GM19463 (cell line): Measurements from ENCODE around the gene TENT4A.
"Not testable (repeated sequence)": the region's sequence is repeated elsewhere in the genome, so short reads cannot be mapped to it uniquely, and the experiment has no call there.

Source experiments
- ATAC-seq: cut with Tn5 transposase; IDR thresholded peaks from one replicate; pipeline ENCODE4 v1.9.1; 2021; ENCODE audit warnings: mild to moderate bottlenecking, moderate library complexity; ENCODE audit not compliant: unreplicated experiment

The TENT4A gene

DNA sequence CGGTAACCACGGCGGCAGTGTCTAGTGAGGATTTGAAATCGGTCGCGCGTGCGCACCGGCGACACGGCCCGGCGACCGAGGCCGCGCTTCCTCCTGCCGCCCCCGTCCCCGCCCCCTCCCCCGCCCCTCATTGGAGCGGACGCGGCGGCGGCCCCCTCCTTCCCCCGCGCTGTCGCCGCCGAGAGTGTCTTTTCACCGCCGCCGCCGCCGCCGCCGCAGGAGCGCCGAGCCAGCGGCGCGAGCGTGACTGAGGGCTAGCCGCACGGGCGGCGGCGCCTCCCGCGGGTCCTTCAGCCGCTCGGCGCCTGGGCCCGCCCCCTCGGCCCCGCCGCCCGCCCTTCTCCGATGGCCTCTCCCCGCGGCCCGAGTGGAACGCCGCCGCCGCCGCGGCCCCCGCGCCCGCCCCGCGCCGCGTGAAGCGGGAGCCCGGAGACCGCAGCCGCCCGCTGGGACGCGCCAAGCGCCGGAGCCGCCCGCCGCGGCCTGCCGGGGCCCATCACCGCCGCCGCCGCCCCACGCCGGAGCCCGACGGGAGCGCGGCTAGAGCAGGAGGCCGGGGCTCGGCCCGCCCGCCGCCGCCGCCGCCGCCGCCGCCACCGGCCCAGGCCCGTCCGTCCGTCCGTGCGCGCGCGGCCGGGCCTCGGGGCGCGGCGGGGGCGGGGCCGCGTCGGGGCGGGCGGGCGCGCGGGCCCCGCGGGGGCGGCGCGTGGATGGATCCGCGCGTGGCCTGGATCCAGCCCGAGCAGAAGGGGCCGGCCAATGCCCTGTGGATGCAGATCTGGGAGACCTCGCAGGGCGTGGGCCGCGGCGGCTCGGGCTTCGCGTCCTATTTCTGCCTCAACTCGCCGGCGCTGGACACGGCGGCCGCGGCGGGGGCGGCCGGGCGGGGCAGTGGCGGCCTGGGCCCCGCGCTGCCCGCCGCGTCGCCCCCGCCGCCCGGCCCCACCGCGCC is at the start of gene TENT4A:
Gene TENT4A, plus strand, starts transcription at position 159 of the 952 bp plus-strand sequence. Its CDS starts 552 bp downstream, at position 711.
- peak; percentile 4 for ATAC-seq

DNA sequence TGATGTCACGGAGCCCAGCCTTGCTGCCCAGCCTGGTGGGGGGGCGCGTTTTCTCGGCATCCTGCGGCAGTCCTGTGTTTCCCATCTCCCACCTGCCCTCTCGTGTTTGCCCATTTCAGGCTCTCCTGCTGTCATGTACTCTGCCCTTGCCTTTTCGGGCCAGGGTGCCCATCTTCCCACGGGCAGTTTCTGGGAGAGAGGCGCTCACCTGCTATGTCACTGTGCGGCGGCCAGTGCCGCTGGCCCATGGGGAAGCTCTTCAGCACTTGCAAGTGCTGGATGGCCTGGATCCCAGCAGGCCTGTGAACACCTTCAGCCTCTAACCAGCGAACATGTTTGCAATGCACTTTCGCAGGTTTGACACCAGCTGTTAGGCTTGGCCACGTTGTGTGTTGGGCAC is 46.5 kb upstream of the TENT4A start:
- ATAC-seq, result no peak

DNA sequence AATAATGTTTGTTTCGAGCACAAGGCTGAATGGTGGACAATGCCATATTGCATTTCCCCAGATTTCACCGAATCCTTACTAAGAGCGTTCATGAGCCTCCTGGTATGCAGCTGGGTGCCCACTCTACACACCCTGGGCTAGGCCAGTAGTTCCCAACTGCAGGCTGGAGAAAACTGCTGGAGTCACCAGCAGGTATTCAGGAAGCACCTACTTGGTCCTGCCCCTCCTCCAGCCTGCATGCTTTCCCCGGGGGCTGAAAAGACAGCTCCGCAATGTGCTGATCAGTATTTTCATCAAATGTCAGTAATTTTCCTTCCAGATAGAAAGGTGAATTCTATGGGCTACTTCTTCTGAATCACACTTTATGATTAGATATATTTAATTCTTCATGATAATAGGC is 45.6 kb upstream of the TENT4A start:
- no peak for ATAC-seq

DNA sequence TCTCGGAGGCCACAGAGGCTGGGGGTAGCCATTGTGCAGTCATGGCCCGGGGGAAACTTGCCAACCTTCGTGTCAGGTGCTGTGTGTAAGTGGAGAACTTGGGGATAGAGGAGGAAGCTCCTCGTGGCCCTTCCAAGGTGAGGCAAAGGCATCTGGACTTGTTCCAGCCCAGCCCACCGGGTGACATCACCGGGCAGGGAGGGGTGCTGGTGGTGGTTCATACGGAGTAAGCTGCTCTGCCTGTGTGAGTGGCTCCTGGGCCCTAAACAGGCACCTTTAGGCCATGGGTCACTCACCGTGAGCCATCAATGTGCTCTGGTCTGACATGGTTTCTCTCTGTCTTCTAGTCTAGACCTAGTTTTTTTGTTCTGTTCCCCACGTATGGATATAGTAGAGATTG is 44.5 kb upstream of the TENT4A start:
- ATAC-seq, result not testable (repeated sequence)

DNA sequence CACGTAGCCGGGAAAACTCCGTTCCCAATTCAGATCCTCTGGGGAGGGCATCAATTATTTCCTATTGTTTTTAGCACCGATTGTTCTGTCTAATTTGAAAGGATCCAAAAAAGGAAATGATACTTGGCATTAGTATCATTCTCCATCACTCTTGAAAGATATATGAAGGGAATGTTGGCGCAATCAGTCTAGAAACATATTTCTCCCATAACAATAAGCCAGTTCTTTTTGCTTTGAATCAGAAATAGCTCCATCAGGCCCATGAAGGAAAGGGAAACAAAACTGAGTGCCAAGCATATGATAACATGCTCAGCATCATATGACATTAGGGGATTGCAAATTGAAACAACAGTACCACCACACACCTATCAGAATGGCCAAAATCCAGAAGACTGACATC is 40.2 kb upstream of the TENT4A start:
- ATAC-seq, result no peak

DNA sequence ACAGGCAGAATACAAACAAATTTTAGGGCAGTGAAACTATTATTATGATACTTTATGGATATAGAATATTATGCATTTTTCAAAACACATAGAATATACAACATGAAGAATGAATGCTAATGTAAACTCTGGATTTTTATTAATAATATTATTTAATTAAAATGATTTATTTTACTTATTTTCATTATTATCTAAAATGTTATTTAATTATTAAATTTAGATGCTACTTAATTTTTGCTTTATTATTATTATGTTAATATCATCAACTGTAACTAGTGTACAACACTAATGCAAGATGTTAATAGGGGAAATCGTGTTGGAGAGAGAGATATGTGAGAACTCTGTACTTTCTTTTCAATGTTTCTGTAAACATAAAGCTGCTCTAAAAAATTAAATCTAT is 39.3 kb upstream of the TENT4A start:
- no peak for ATAC-seq

DNA sequence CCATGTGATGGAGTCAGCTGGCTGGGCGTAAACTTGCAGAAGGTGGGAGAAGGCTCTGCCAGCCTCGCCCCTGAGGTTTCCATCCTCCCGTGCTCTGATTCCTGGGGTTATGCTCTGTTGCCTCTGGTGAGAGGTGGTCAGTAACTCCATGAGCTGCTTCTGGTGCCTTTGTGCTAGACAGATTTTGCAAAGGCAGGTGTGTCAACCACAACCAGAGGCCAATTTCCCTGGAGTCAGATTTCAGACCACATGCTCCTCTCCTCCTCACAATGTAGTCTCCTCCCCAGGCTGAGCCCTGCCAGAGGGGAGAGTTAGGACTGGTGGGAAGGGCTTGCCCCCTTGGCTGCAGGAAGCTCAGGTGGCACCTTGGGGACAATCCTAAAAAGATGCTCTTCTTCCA is 38.8 kb upstream of the TENT4A start:
- ATAC-seq, result no peak

DNA sequence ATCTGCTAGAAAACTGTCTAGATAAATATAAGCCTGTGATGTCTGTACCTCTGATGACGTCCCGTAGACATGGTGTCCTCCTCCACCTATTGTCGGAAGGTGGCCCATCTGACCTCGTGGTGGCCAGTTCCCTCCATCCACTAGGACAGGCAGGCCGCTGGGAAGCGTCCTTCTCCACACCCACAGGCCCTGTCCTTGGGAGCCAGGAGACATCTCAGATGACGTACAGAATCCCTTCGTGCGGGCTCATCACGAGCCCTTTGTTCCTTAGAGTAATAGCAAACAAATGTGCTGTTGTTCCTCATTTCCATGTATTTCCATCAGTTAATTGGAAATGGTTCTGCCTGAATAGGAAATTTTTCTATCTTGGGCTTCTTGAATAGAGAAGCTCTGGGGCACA is 38.3 kb upstream of the TENT4A start:
- ATAC-seq, result no peak

DNA sequence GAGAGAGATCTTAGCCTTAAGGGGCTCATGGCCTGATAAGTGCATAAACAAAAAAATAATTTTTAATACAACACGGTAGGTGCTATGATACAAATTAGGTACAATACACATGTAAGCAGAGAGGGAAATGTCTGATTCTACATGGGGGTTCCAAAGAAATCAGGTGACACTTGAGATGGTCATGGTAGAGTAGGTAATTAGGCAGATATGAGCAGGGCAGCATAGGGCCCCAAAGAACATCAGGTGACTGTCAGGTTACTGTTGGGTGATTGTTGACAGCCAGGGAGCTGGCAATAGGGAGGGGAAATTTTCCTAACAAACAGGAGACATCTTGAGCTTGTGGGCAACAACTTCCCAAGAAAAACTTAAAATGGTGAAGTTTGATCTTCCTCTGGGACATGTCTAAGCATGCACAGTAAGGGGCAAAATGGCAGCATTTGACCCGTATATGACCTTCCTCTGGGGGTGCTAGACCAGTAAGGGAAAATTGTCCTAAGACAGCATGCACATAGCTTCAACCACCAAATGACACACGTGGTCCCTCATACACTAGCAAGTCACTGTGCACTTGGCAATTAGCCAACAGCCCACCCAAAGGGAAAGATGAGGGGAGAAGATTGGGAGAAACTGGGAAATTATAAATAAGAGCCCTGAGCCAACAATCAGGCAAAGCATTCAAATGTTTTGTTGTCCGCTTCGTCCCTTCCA is 37.3 kb upstream of the TENT4A start:
- no peak for ATAC-seq

DNA sequence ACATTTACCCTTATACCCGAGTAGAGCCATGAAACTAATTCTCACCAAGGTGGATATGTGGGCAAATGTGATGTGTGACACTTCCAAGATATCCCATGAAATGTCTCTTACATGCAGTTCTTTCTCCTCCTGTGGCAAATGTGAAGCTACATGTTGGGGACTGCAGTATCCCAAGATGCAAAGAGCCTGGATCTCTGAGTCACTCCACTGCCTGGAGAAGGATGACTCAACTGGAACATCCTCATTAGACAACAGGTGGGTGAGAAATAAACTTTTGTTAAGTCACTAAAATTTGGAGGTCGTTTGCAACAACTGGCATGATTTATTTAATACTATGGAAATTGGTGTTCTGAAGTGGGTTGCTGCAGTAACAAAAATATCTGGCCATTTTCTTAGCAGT is 36.5 kb upstream of the TENT4A start:
- no peak for ATAC-seq

DNA sequence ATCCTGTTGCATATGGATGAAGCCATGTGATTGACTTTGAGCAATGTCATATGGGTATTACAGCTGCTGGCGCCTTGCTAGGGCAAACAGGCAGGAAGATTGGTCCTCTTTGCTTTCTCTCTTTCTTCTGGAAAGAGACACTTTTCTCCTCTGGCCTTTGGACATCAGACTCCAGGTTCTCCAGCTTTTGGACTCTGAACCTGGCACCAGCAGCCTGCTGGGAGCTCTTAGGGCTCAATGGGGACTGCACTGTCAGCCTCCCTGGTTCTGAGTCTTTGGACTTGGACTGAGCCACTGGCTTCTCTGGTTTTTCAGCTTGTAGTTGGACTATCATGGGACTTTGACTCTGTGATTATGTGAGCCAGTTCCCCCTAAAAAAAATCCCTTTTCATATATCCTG is 34.8 kb upstream of the TENT4A start:
- no peak for ATAC-seq

DNA sequence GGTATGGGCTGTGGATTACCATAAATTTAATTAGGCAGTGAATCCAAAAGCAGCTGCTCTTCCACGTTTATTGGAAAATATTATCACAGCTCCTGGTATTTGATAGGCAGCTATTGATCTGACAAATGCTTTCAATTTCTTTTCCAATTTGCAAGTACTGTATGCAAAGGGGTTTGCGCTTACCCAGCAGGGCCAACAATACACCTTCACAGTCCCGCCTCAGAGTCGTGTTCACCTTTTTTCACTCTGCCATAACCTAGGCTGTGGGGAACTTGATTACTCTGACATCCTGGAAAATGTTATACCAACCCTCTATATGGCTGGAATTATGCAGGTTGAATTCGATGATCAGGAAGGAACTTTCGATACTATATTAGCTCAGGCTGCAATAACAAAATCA is 32.3 kb upstream of the TENT4A start:
- ATAC-seq, result no peak

DNA sequence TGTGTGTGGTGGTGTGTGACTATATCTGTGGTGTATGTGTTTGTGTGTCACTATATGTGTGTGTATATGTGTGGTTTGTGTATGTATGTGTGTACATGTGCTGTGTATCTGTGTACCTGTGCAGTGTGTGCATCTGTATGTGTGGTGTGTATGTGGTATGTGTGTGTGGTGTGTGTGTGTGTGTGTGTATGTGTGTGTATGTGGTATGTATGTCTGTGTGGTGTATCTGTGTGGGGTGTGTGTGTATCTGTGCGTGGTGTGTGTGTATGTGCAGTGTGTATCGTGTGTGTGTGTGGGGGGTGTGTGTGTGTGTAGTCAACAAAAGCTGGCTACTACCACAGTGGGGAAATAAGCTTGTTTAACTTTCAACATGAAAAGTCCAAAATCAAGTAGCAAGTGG is 31.6 kb upstream of the TENT4A start:
- ATAC-seq, result no peak

DNA sequence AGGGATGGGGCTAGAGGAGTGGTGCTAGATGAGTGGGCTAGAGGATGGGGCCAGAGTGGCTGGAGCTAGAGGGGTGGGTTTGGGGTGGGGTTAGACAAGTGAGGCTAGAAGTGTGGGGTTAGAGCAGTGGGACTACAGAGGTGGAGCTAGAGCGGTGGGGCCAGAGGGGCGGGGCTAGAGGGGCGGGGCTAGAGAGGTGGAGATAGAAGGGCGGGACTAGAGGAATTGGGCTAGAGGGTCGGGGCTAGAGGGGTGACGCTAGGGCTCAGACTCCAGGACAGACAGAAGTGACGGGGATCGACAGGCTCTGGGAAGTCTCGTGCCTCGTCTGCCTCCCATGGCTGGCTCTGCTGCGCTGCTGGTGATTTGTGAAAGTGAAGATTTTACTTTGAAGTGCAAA is 31.0 kb upstream of the TENT4A start:
- no peak for ATAC-seq

DNA sequence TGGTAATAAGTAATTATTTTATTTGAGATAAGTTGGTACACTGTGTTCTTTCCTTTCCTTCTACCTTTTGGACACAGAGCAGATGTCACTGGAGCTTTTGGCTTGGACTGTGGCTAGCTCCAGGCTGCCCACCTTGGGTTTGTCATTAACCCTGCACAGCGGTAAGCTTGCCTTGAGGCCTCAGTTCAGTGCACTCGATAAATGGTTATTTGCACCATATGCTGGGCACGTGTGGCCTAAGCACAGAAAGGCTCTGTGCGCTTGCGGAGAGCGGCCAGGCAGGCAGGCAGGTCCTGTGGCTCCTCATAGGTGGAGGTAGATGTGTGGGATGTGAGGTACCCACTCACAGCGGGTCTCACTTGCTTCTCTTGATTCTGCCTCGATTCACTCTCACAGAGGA is 30.0 kb upstream of the TENT4A start:
- ATAC-seq, result no peak

DNA sequence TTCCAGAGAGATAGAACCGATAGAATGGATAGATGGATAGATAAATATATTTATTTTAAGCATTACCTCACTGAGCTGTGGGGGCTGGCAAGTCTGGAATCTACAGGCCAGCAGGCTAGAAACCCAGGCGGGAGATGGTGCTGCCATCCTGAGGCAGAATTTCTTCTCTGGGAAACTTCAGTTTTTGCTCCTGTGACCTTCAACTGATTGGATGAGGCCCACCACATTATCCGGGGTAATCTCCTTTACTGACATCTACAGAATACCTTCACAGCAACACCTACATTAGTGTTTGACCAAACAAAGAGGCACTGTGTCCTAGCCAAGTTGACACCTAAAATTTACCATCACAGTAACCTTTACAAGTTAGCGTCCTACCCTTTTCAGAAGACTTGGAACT is 29.2 kb upstream of the TENT4A start:
- no peak for ATAC-seq

DNA sequence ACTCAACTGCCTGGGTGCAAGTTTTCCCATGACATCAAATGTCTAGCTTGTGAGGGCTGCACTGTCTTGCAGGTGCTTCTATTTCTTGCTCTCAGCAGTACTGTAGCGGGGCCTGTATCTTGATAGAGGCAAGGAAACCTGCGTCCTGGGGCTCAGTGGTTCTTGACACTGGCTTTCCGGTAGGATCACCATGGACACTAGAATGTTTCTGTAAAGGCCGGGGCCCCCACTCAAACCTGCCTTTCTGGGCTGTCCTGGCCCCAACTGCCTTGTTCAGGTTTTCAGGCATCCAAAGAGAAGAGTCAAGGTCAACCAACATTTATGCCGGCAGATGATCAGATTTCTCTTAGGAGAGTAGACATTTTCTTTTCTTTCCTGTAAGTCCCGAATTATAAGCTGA is 26.7 kb upstream of the TENT4A start:
- ATAC-seq, result no peak

DNA sequence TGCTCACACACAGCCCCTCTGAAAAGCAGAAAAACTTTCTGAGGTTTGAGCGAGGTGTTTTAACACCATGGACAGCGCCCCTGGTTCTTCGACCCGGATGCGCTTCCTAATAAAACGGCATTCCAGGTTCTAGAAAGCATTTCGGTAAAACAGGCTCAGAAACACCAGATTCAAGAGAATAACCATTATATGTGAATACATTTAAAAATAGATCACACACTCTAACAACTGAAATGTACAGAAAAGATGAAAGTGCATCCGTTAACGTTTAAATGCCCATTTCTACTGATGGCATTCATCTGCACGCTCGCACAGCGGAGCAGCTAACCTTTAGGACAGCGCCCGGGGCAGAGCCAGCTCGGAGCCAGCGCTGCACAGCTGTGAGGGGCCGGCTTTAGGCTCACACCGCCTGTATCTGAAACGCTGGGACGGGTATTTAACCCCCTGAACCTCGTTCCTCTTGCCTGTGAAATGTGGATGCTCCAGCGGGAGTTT is 26.3 kb upstream of the TENT4A start:
- no peak for ATAC-seq

DNA sequence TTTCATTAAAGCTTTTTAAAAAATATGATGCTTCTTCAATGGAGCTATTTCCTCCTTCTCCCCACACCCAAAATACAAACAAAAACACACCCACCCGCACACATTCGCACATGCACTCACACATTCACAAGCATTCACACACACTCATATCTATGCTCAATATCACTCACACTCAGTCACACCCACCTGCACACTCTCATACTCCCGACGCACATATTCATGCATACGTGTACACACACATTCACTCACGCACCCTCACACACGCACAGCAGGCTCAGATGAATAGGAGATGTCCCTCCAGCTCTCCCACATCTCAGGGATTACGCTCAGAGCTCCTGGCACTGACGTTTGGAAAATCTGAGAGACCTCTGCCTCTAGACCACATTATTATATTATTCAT is 25.7 kb upstream of the TENT4A start:
- no peak for ATAC-seq

DNA sequence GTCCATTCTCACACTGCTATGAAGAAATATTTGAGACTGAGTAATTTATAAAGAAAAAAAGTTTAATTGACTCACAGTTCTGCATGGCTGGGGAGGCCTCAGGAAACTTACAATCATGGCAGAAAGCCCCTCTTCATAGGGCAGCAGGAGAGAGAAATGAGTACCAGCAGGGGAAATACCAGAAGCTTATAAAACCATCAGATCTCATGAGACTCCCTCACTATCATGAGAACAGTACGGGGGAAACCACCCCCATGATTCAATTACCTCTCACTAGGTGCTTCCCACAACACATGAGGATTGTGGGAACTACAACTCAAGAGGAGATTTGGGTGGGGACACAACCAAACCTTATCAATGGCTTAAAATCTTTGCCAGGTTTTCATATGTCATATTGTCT is 20.3 kb upstream of the TENT4A start:
- ATAC-seq, result no peak

DNA sequence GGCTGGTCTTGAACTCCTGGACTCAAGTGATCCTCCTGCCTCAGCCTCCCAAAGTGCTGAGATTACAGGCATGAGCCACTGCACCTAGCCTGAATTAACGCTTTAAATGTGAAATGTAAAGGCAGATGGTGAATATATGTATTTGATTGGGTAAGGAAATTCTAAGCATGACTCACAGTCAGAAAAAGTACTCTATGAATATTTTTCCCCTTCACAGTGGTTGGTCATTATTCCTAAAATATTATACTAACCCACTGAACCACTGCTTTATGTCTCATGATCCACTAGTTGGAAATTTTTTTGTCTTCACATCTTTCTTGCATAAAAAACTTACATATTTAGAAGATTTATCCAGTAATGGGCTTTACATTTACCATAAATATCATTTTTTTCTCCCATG is 14.5 kb upstream of the TENT4A start:
- ATAC-seq, result no peak

DNA sequence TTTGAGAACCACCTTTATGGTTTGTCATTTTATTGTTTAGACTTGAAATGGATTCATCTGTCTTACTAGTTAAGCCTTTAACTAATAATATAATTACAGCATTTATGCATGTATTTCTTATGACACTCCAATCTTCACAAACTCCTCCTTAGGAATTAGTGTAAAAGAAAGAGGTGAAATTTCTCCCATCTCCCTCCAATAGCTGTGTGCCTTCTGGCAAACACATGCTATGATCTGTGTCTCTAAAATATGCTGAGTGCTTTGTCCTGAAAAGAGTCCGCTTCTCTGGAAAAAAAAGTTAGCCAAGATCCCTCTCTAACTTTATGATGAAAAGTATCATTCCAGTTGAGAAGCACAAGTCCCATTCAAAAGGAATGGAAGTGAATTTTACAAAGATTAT is 13.9 kb upstream of the TENT4A start:
- ATAC-seq, result no peak
